Activated CD8-positive, alpha-beta T cell treated with anti-CD3 and anti-CD28 coated beads, Interleukin-2, amount 10 ng/mL, durations not matched to agents 7 days and 5 days (primary cell): ENCODE data around the gene BPTF. TPM values are rescaled to one million over a fixed set of nuclear protein-coding genes. Genes with fewer than 3 reads are reported as not detected.
"Not testable (repeated sequence)": the region's sequence is repeated elsewhere in the genome, so short reads cannot be mapped to it uniquely, and the experiment has no call there.

Source experiments
- ATAC-seq: fragments of 150-1000 bp; cut with Tn5 transposase; one replicate; pipeline ENCODE4 v1.10.0; 2021; ENCODE audit warnings: moderate library complexity
- CTCF ChIA-PET: fragments of 350-600 bp; sonication (Branson Sonifier 250); formaldehyde crosslinking; loops from one replicate; lab custom pipeline; 2021; ENCODE audit warnings: antibody characterized with exemption; lab: Charles Lee
- POLR2A ChIA-PET: fragments of 350-600 bp; sonication (Branson Sonifier 250); formaldehyde crosslinking; loops from one replicate; lab custom pipeline; 2021; ENCODE audit warnings: antibody characterized with exemption; lab: Charles Lee
- DNase-seq: peaks from one replicate; pipeline ENCODE4 v3.0.0-alpha.2; 2020
- H3K27ac Mint-ChIP-seq: one replicate; pipeline ENCODE4 v1.8.0; 2021; ENCODE audit warnings: mild to moderate bottlenecking, mixed read lengths
- H3K27me3 Mint-ChIP-seq: one replicate; pipeline ENCODE4 v1.8.0; 2021; ENCODE audit warnings: low read depth, mixed read lengths
- H3K36me3 Mint-ChIP-seq: one replicate; pipeline ENCODE4 v1.8.0; 2021; ENCODE audit warnings: low read depth, mixed read lengths
- H3K4me1 Mint-ChIP-seq: one replicate; pipeline ENCODE4 v1.8.0; 2021; ENCODE audit warnings: low read depth, mixed read lengths
- H3K4me3 Mint-ChIP-seq: one replicate; pipeline ENCODE4 v1.8.0; 2021; ENCODE audit warnings: mild to moderate bottlenecking, mixed read lengths
- H3K9me3 Mint-ChIP-seq: one replicate; pipeline ENCODE4 v1.8.0; 2022; ENCODE audit warnings: mixed read lengths; ENCODE audit not compliant: insufficient read depth
- total RNA-seq, 2 experiments: library from RNA; stranded (reverse); gene quantifications; one replicate each; pipeline ENCODE4 v1.2.3, GENCODE V29; 2021

Gene BPTF
- total RNA-seq, 2 experiments from 2014 or later, result 85.9 to 87.0 TPM

DNA sequence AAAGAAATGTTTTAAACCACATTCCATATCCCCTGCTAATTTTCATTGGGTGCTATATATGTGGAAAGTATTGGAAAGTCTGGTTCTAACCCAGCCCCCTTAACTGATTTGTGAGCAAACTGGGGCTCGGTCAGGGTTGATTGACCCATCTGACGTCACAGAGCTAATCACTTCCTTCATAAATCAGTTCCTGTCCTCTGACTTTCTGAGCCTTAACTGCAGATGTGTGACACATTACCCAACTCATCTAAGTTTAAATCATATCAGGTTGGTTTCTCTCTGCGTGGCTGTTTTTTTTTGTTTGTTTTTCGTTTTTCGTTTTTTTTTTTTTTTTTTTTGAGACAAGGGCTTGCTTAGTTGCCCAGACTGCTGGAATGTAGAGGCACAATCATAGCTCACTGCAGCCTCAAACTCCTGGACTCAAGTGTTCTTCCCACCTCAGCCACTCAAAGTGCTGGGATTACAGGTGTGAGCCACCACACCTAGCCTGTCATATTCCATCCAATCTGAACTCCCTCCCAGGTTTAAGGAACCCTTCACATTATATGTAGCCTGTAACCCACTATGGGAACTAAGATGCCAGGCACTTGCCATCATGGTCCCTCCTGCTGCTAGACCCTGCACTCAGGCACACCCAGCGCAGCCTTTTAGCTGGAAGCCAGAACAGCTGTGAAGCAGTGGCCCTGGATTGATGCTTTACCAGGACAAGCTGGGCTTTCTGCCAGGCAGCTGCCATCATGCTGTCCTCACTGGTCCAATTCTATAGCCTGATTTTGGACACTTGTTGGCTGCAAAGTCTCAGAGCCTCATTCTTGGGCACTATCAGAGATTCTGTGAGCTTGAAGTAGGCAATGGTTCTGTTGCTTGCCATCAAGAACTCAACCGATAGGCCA lies 6.9 kb upstream of the BPTF start:
- CTCF ChIA-PET, result interaction anchor here (0.8 kb wide), 1 partner anchor 14 kb away, joined by 3 read pairs; no protein-coding TSS in a partner anchor
- no peak for DNase-seq

DNA sequence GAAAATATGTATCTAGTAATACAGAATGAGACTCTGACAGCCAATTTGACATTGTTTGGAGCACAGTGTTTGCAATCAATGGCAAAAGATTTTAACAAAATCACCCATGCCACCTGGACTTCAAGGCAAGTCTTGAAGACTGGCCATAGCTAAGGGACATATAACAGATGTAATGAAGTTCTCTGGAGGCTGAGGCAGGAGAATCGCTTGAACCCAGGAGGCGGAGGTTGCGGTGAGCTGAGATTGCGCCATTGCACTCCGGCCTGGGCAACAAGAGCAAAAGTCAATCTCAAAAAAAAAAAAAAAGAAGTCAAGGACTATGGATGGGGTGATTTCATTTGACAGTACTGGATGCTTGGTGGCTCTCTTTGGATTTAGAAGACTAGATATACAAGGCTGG lies 5.6 kb upstream of the BPTF start:
- ChIA-PET CTCF (no interaction called here), POLR2A (no interaction called here)
- Mint-ChIP-seq H3K36me3 (no peaks in the 10 kb centered on the region), H3K9me3 (no peaks in the 10 kb centered on the region), H3K4me3 (no peak overlapping the region), H3K27me3 (peaks cover 21% of the 10 kb centered on the region), H3K4me1 (peaks cover 6% of the 10 kb centered on the region), H3K27ac (no peak overlapping the region)
- no peak for ATAC-seq
- DNase-seq, result no peak

More for the DNA sequence above, 6.9 kb upstream of the BPTF start:
- Mint-ChIP-seq H3K36me3 (no peaks in the 10 kb centered on the region), H3K9me3 (no peaks in the 10 kb centered on the region), H3K27ac (no peak overlapping the region), H3K27me3 (peaks cover 15% of the 10 kb centered on the region), H3K4me1 (no peaks in the 10 kb centered on the region), H3K4me3 (no peak overlapping the region)
- no peak for ATAC-seq
- POLR2A ChIA-PET, result no interaction called here

DNA sequence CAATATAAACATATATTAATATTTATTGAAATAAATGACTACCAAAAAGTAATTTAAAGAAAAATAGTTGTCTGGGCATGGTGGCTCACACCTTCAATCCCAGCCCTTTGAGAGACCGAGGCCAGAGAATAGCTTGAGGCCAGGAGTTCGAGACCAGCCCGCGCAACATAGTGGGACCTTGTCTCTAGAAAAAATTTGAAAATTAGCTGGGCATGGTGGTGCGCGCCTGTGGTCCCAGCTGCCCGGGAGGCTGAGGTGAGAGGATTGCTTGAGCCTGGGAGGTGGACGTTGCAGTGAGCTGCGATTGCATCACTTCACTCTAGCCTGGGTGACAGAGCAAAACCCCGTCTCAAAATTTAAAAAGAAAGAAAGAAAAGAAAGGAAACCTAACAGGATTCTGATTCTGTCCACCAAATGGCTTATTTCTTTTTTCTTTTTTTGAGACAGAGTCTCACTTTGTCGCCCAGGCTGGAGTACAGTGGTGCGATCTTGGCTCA lies 3.4 kb upstream of the BPTF start:
- DNase-seq, result no peak
- no peak for ATAC-seq
- POLR2A ChIA-PET, result no interaction called here
- CTCF ChIA-PET, result no interaction called here
- peaks cover 6% of the 10 kb centered on the region for H3K4me1 Mint-ChIP-seq
- H3K9me3 Mint-ChIP-seq, result no peaks in the 10 kb centered on the region
- peaks cover 5% of the 10 kb centered on the region for H3K36me3 Mint-ChIP-seq
- H3K27ac Mint-ChIP-seq, result no peak overlapping the region
- peaks cover 17% of the 10 kb centered on the region for H3K27me3 Mint-ChIP-seq
- no peak overlapping the region for H3K4me3 Mint-ChIP-seq

DNA sequence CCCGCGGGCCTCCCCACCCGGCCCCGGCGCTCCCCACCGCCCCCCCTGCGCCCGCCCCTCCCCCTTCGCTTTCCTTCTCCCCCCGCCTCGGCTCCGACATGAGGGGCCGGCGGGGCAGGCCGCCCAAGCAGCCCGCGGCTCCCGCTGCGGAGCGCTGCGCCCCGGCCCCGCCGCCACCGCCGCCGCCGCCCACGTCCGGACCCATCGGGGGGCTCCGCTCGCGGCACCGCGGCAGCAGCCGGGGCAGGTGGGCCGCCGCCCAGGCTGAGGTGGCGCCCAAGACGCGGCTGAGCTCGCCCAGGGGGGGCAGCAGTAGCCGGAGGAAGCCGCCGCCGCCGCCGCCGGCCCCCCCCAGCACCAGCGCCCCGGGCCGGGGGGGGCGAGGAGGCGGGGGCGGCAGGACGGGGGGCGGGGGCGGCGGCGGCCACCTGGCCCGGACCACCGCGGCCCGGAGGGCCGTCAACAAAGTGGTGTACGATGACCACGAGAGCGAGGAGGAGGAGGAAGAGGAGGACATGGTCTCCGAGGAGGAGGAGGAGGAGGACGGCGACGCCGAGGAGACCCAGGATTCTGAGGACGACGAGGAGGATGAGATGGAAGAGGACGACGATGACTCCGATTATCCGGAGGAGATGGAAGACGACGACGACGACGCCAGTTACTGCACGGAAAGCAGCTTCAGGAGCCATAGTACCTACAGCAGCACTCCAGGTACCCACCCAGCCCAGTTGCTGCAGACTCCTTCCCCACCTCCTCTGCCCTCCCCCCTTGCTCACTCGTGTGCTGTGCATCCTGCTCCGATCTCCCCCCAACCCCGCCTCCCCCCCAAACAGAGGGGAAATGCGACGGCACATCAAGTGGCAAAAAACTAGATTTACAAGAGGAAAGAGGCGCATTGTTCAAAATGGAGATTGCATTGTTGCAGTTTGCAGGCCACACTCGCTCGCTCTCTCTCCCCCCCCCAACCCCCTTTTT lies 611 bp downstream of the BPTF start:
- DNase-seq (peak; percentile 84), ATAC-seq (peak; percentile 58)
- H3K36me3 Mint-ChIP-seq, result peaks cover 29% of the 10 kb centered on the region
- H3K9me3 Mint-ChIP-seq, result not testable (repeated sequence)
- peak overlapping the region; percentile 99 for H3K27ac Mint-ChIP-seq
- ChIA-PET CTCF (interaction anchor here (0.7 to 1.8 kb wide), 7 partner anchors 21 to 634 kb away, joined by 3 to 6 read pairs (median 3); partner anchors contain the start of gene NOL11), POLR2A (interaction anchor here (0.5 to 1.8 kb wide), 7 partner anchors 30 to 1251 kb away, joined by 3 to 11 read pairs (median 3); partner anchors contain the start of gene NOL11)
- H3K4me1 Mint-ChIP-seq, result peaks cover 34% of the 10 kb centered on the region
- peak overlapping the region; percentile 93 for H3K4me3 Mint-ChIP-seq
- peaks cover 11% of the 10 kb centered on the region for H3K27me3 Mint-ChIP-seq

DNA sequence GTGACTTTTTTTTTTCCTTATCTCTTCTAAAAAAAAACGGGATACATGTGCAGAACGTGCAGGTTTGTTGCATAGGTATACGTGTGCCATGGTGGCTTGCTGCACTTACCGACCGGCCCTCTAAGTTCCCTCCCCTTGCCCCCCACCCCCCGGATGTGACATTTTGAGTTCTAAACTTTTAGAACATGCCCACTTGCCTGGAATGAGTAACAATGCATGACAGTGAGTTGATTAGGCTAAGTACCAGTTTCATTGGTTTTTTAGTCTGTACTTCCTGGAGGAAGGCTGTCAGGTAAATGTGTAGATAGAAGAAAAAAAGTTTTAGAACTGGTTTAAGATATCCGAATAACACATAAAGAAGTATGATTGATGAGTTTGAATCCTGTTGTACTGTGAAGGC lies 4.0 kb downstream of the BPTF start:
- Mint-ChIP-seq H3K9me3 (no peaks in the 10 kb centered on the region), H3K4me1 (peaks cover 46% of the 10 kb centered on the region), H3K27ac (peak overlapping the region; percentile 81), H3K36me3 (peaks cover 40% of the 10 kb centered on the region), H3K4me3 (peak overlapping the region; percentile 93), H3K27me3 (peaks cover 3% of the 10 kb centered on the region)
- POLR2A ChIA-PET, result interaction anchor here (0.6 to 1.3 kb wide), 4 partner anchors 27 to 609 kb away, joined by 3 read pairs; no protein-coding TSS in a partner anchor
- ATAC-seq (no peak), DNase-seq (peak; percentile 72)
- CTCF ChIA-PET, result no interaction called here

DNA sequence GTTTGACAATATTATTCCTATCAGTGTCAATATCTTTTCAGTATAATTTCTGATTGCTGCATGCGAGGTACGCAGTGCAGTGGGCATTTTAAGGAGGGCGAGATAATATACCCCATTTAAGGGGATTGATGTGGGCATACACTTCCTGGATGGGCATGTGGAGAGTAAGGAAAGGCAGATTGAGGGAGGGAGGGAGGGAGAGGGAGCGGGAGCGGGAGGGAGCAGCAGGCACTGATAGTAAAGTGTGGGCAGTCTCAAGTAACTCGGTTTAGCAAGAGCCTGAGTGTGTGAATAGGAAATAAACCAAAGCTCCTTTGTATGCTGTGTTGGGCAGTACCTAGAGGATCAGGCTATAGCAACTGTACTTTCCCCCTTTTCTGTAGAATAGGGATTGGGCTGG lies 5.1 kb downstream of the BPTF start:
- ChIA-PET POLR2A (no interaction called here), CTCF (no interaction called here)
- Mint-ChIP-seq H3K4me3 (no peak overlapping the region), H3K36me3 (peaks cover 44% of the 10 kb centered on the region), H3K4me1 (peaks cover 51% of the 10 kb centered on the region), H3K9me3 (no peaks in the 10 kb centered on the region), H3K27ac (no peak overlapping the region), H3K27me3 (no peaks in the 10 kb centered on the region)
- ATAC-seq (no peak), DNase-seq (no peak)

DNA sequence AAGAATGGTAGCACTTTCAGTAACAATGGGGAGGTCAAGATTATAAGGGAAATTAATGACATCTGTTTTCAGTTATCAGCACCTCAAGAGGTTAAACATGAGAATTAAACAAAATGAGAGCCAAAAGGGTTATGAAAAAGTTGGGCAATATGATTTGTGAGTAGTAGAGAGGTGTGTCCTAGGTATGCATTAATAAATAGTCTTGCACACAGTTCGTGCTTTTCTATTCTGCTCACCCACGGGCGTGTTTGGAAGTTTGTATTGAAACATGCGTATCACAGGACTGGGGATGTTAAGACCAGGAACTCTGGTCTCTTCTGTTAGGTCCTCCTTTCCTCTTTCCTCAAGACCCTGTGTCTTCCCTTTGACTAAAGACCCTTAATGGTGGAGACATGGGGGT lies 6.0 kb downstream of the BPTF start:
- DNase-seq (no peak), ATAC-seq (no peak)
- Mint-ChIP-seq H3K36me3 (peaks cover 44% of the 10 kb centered on the region), H3K4me3 (no peak overlapping the region), H3K27me3 (no peaks in the 10 kb centered on the region), H3K27ac (no peak overlapping the region), H3K4me1 (peaks cover 56% of the 10 kb centered on the region), H3K9me3 (no peaks in the 10 kb centered on the region)
- CTCF ChIA-PET, result no interaction called here
- POLR2A ChIA-PET, result no interaction called here

DNA sequence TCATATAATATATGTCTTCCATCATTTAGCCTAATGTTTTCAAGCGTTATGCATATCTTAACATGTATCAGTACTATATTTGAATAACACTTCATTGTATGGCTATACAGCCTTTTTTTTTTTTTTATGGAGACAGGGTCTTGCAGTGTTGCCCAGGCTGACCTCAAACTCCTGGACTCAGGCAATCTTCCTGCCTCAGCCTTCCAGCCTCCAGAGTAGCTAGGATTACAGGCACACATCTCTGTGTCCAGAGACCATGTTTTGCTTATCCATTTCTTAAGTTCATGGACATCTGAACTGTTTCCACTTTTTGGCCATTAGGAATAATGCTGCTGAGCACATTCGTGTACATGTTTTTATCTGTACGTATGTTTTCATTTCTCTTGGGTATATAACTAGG lies 7.8 kb downstream of the BPTF start:
- POLR2A ChIA-PET, result no interaction called here
- peaks cover 39% of the 10 kb centered on the region for H3K36me3 Mint-ChIP-seq
- CTCF ChIA-PET, result no interaction called here

DNA sequence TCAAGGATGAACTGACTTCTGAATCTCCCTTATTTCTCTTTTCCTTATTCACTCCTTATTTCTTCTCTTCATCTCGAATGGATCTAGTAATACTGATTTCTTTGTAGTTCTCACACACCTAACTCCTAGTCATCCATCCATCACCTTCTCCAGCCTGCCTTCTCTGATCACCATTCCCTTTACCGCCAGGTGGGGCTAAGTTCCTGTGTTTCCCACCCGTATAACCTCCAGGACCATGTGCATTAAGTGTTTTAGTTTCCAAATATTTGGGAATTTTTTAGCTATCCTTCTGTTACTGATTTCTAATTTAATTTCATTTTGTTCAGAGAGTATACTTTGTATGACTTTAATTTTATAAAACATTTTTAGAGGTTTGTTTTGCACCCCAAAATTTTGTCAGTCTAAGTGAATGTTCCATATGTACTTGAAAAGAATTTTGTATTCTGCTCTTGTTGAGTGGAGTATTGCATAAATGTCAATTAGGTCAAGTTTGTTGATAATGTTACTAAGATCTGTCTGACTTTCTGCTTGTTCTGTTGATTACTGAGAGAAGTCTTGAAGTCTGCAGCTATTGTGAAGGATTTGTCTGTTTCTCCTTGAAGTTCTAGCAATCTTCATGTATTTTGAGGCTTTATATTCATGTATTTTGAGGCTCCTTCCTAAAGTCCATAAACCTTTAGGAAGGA lies 8.8 kb downstream of the BPTF start:
- H3K4me3 Mint-ChIP-seq, result no peak overlapping the region
- no peak overlapping the region for H3K27ac Mint-ChIP-seq
- POLR2A ChIA-PET, result no interaction called here

More for the DNA sequence above, 7.8 kb downstream of the BPTF start:
- ATAC-seq (no peak), DNase-seq (no peak)
- Mint-ChIP-seq H3K9me3 (no peaks in the 10 kb centered on the region), H3K4me3 (no peak overlapping the region), H3K27ac (no peak overlapping the region), H3K4me1 (peaks cover 52% of the 10 kb centered on the region), H3K27me3 (no peaks in the 10 kb centered on the region)

DNA sequence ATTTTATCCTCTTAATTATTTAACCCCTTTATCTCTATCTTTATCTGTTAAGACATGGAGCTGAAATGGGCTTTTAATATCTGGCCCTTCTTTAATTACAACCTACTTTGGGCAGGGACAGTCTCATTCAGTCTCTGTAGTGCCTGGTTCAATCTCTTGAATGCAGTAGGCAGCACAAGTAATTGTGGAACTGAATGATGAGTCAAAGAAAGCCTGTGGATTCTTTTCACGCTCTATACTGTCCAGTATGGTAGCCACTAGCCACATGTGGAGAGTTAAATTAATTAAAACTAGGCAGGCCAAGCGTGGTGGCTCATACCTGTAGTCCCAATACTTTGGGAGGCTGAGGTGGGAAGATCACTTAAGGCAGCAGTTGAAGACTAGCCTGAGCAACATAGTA lies 9.3 kb downstream of the BPTF start:
- peaks cover 42% of the 10 kb centered on the region for H3K4me1 Mint-ChIP-seq
- H3K27me3 Mint-ChIP-seq, result no peaks in the 10 kb centered on the region
- ATAC-seq, result no peak
- DNase-seq, result peak; percentile 3
- H3K4me3 Mint-ChIP-seq, result no peak overlapping the region
- H3K36me3 Mint-ChIP-seq, result peaks cover 30% of the 10 kb centered on the region
- CTCF ChIA-PET, result interaction anchor here (1.1 kb wide), 1 partner anchor 29 kb away, joined by 4 read pairs; no protein-coding TSS in a partner anchor
- POLR2A ChIA-PET, result no interaction called here
- no peaks in the 10 kb centered on the region for H3K9me3 Mint-ChIP-seq
- H3K27ac Mint-ChIP-seq, result no peak overlapping the region

More for the DNA sequence above, 8.8 kb downstream of the BPTF start:
- Mint-ChIP-seq H3K4me1 (peaks cover 45% of the 10 kb centered on the region), H3K9me3 (no peaks in the 10 kb centered on the region), H3K36me3 (peaks cover 34% of the 10 kb centered on the region), H3K27me3 (no peaks in the 10 kb centered on the region)
- ATAC-seq, result no peak
- CTCF ChIA-PET, result interaction anchor here (1.1 kb wide), 1 partner anchor 29 kb away, joined by 4 read pairs; no protein-coding TSS in a partner anchor
- DNase-seq, result no peak
